ENCODE results near the gene SPOP. TPM values are rescaled to one million over a fixed set of nuclear protein-coding genes. Genes with fewer than 3 reads are reported as not detected.

Gene SPOP
- total and polyA plus RNA-seq, 2 experiments from 2014 or later = 13.9 to 18.6 TPM

GRCh38 chr17:49583889-49584288 lies 94.0 kb downstream of the SPOP start:
- Histone ChIP-seq H3F3A (replicated peaks; ENCODE audit: low read depth) (0 out of 2 replicates have a peak, but pooled peaks cover 3% of the 10 kb centered on the region), H3K9me2 (ENCODE audit: insufficient read depth) (no peaks in the 10 kb centered on the region), H3K4me2 (no peak overlapping the region), H3K79me2 (replicated peaks; ENCODE audit: insufficient read depth) (no peaks in the 10 kb centered on the region), H3K36me3 (ENCODE audit: insufficient read depth) (no peaks in the 10 kb centered on the region), H2AFZ (no peak overlapping the region), H3K4me1 (ENCODE audit: insufficient read depth) (no peaks in the 10 kb centered on the region), H4K20me1 (replicated peaks; ENCODE audit: insufficient read depth) (no peaks in the 10 kb centered on the region), H3K27ac (ENCODE audit: low read depth) (no peak overlapping the region), H3K4me3 (no peak overlapping the region), H3K27me3 (ENCODE audit: insufficient read depth) (no peaks in the 10 kb centered on the region)
- Mint-ChIP-seq H3K4me1 (peaks cover 16% of the 10 kb centered on the region; the same call in 2 of the 3 replicates), H3K27me3 (ENCODE audit: insufficient read depth, low read depth, poor library complexity) (peaks cover 3% of the 10 kb centered on the region), H3K36me3 (ENCODE audit: low read depth) (no peaks in the 10 kb centered on the region; the same call in 2 of the 3 replicates), H3K9me3 (no peaks in the 10 kb centered on the region), H3K4me3 (no peak overlapping the region), H3K27ac (no peak overlapping the region)
- DNase-seq (ENCODE audit: low spot score) = no peak
- TF ChIP-seq EZH2 (IDR thresholded peaks at IDR 0.05; ENCODE audit: low read depth, unreplicated experiment) (no peak), CTCF (conservative IDR thresholded peaks at IDR 0.05; ENCODE audit: low read depth in 2 of 2) (no peak), CREB1 (CRISPR knock-in tag; IDR thresholded peaks at IDR 0.05; ENCODE audit: low read depth) (no peak), EZH2phosphoT487 (IDR thresholded peaks at IDR 0.05; ENCODE audit: unreplicated experiment) (no peak), ZNF462 (CRISPR knock-in tag; IDR thresholded peaks at IDR 0.05) (no peak), JUNB (IDR thresholded peaks at IDR 0.05; ENCODE audit: unreplicated experiment) (no peak)
- ATAC-seq = no peak

Measured in GM23338 (cell line).